HG03432 (cell line): ENCODE results near the gene GJD2.

ENCODE experiments used
- ATAC-seq: cut with Tn5 transposase; IDR thresholded peaks from one replicate; pipeline ENCODE4 v1.9.1; 2021; ENCODE audit warnings: mild to moderate bottlenecking, moderate library complexity; ENCODE audit not compliant: unreplicated experiment

The GJD2 gene

GRCh38 chr15:34754674-34755418, at the start of gene GJD2:
Gene GJD2 (minus strand): TSS chr15:34754998. CDS start chr15:34754488, 510 bp downstream.
- no peak for ATAC-seq

- ATAC-seq = no peak
Observed at GRCh38 chr15:34804113-34804512, 49.3 kb upstream of the GJD2 start.

- ATAC-seq = no peak
Observed at GRCh38 chr15:34802803-34803750, 48.3 kb upstream of the GJD2 start.

- ATAC-seq = no peak
Observed at GRCh38 chr15:34802371-34802770, 47.6 kb upstream of the GJD2 start.

GRCh38 chr15:34799149-34800101, 44.6 kb upstream of the GJD2 start:
- ATAC-seq = no peak

GRCh38 chr15:34796847-34797435, 42.1 kb upstream of the GJD2 start:
- ATAC-seq = no peak

GRCh38 chr15:34795267-34796081, 40.7 kb upstream of the GJD2 start, which contains the start of gene ACTC1:
Gene ACTC1 (minus strand): TSS chr15:34795549. CDS start chr15:34794808, 741 bp downstream.
- no peak for ATAC-seq

- ATAC-seq = no peak
Observed at GRCh38 chr15:34794590-34795206, 39.9 kb upstream of the GJD2 start.

GRCh38 chr15:34793901-34794300, 39.1 kb upstream of the GJD2 start:
- no peak for ATAC-seq

GRCh38 chr15:34793071-34793470, 38.3 kb upstream of the GJD2 start:
- ATAC-seq = no peak

GRCh38 chr15:34791701-34792100, 36.9 kb upstream of the GJD2 start:
- ATAC-seq = no peak

GRCh38 chr15:34790121-34790520, 35.3 kb upstream of the GJD2 start:
- no peak for ATAC-seq

GRCh38 chr15:34789326-34789725, 34.5 kb upstream of the GJD2 start:
- no peak for ATAC-seq

GRCh38 chr15:34786206-34786605, 31.4 kb upstream of the GJD2 start:
- no peak for ATAC-seq

- no peak for ATAC-seq
Observed at GRCh38 chr15:34783991-34784390, 29.2 kb upstream of the GJD2 start.

GRCh38 chr15:34783431-34783830, 28.6 kb upstream of the GJD2 start:
- no peak for ATAC-seq

GRCh38 chr15:34782901-34783300, 28.1 kb upstream of the GJD2 start:
- no peak for ATAC-seq

GRCh38 chr15:34780725-34781124, 25.9 kb upstream of the GJD2 start:
- ATAC-seq = no peak

- no peak for ATAC-seq
Observed at GRCh38 chr15:34776606-34777105, 21.9 kb upstream of the GJD2 start.
